K562 (cell line): ENCODE results near the gene MDP1. TPM values are rescaled to one million over a fixed set of nuclear protein-coding genes. Genes with fewer than 3 reads are reported as not detected.

Experiments
- EWSR1 ChIP-seq: fragments of 450-650 bp; IDR thresholded peaks from 2 replicates; pipeline ENCODE4 v1.6.1; 2018; ENCODE audit warnings: borderline replicate concordance, mild to moderate bottlenecking, low read depth, moderate library complexity; ENCODE audit not compliant: partially characterized antibody
- FOS ChIP-seq: IDR thresholded peaks from 3 replicates; pipeline ENCODE4 v1.6.1; 2011; ENCODE audit not compliant: insufficient read length; ENCODE audit errors: extremely low read depth
- HMGN3 ChIP-seq: IDR thresholded peaks from 2 replicates; pipeline ENCODE4 v1.6.1; 2011; ENCODE audit warnings: borderline replicate concordance, low read depth, mild to moderate bottlenecking, mixed read lengths, low read length; ENCODE audit not compliant: insufficient read length; ENCODE audit errors: extremely low read depth
- ID3 ChIP-seq, 2 experiments: fragments of 250-450 bp in 1 of 2; fragments of 450-650 bp in 1 of 2; sonication (Bioruptor Pico) in 1 of 2; IDR thresholded peaks; 2 replicates each; pipeline versions ENCODE4 v1.6.1 to v1.8.0; 2016 to 2021; ENCODE audit warnings: mild to moderate bottlenecking in 2 of 2, moderate library complexity in 2 of 2, missing compliant biosample characterization in 1 of 2, missing genetic modification characterization in 1 of 2
- KLF1 ChIP-seq: fragments of 450-650 bp; IDR thresholded peaks from 2 replicates; pipeline ENCODE4 v1.6.1; 2016; ENCODE audit warnings: missing genetic modification characterization, missing compliant biosample characterization
- MED1 ChIP-seq: sonication (generic); formaldehyde crosslinking; IDR thresholded peaks from 2 replicates; pipeline ENCODE4 v1.8.1; 2023; ENCODE audit warnings: missing genetic modification reagents, borderline replicate concordance
- NR2F6 ChIP-seq: fragments of 450-650 bp; formaldehyde crosslinking; IDR thresholded peaks from 2 replicates; pipeline ENCODE4 v1.4.0; 2020; ENCODE audit warnings: mild to moderate bottlenecking
- PHB ChIP-seq: fragments of 250-450 bp; sonication (Bioruptor Pico); IDR thresholded peaks from 2 replicates; pipeline ENCODE4 v1.5.0; 2021
- POLR3A ChIP-seq: IDR thresholded peaks from 2 replicates; pipeline ENCODE4 v1.6.1; 2011; ENCODE audit warnings: borderline replicate concordance, mild to moderate bottlenecking, moderate library complexity; ENCODE audit not compliant: insufficient read length, insufficient read depth; ENCODE audit errors: extremely low read depth
- RNF2 ChIP-seq: sonication (generic); IDR thresholded peaks from 2 replicates; pipeline ENCODE4 v1.6.1; 2016
- SMAD2 ChIP-seq: fragments of 150-350 bp; IDR thresholded peaks from 2 replicates; pipeline ENCODE4 v1.6.1; 2014; ENCODE audit warnings: low read depth, mild to moderate bottlenecking, low read length
- TAF9B ChIP-seq: fragments of 450-650 bp; IDR thresholded peaks from 2 replicates; pipeline ENCODE4 v1.6.1; 2018; ENCODE audit warnings: mild to moderate bottlenecking; ENCODE audit not compliant: partially characterized antibody
- YY1 ChIP-seq, 3 experiments: IDR thresholded peaks; 2 replicates each; pipeline ENCODE4 v1.6.1; 2011; ENCODE audit warnings: low read length in 2 of 3, mild to moderate bottlenecking in 2 of 3, moderate library complexity in 2 of 3, borderline replicate concordance in 1 of 3, control low read depth in 1 of 3, low read depth in 1 of 3; ENCODE audit not compliant: insufficient read depth in 3 of 3, insufficient replicate concordance in 2 of 3, control insufficient read depth in 1 of 3, insufficient read length in 1 of 3; ENCODE audit errors: extremely low read depth in 1 of 3
- ZBTB49 ChIP-seq: sonication (generic); formaldehyde crosslinking; IDR thresholded peaks from 2 replicates; pipeline ENCODE4 v1.8.0; 2022; ENCODE audit warnings: missing genetic modification reagents, mild to moderate bottlenecking, borderline replicate concordance
- ZNF143 ChIP-seq: sonication (generic); formaldehyde crosslinking; IDR thresholded peaks from 2 replicates; pipeline ENCODE4 v1.9.0; 2022; ENCODE audit warnings: mild to moderate bottlenecking, missing genetic modification reagents
- ZNF589 ChIP-seq: fragments of 200-800 bp; sonication (Bioruptor generic); IDR thresholded peaks from 2 replicates; pipeline ENCODE4 v1.6.1; 2016; ENCODE audit warnings: low read depth, missing genetic modification characterization, missing compliant biosample characterization
- ZNF644 ChIP-seq: fragments of 200-800 bp; sonication (Bioruptor generic); IDR thresholded peaks from 2 replicates; pipeline ENCODE4 v1.6.1; 2016; ENCODE audit warnings: low read depth, missing genetic modification characterization, missing compliant biosample characterization
- ZNF696 ChIP-seq: fragments of 250-450 bp; sonication (Bioruptor Pico); conservative IDR thresholded peaks from 2 replicates; pipeline ENCODE4 v1.4.0; 2020; ENCODE audit warnings: mild to moderate bottlenecking, moderate library complexity
- polyA plus RNA-seq, 8 experiments: library from polyadenylated mRNA; depleted of rRNA in 4 of 8; stranded (reverse) in 5 of 8; unstranded in 3 of 8; fragments of >200 nt; fragmentation: Nextera tagmentation in 2 of 8; fragmentation: Illumina TruSeq in 1 of 8; extraction: Ambion mirVana in 2 of 8; extraction: Trizol in 1 of 8; gene quantifications; 2 replicates each; pipeline versions ENCODE4 v1.2.1 to v1.2.3, GENCODE V29; 2011 to 2014; ENCODE audit warnings: inconsistent platforms in 1 of 8, missing spikeins in 1 of 8
- total RNA-seq, 7 experiments: library from RNA; depleted of rRNA in 6 of 7; stranded (reverse); fragments of >200 nt in 6 of 7; fragmentation: Illumina TruSeq in 2 of 7; extraction: Trizol in 2 of 7; gene quantifications; 2 replicates each; pipeline versions ENCODE4 v1.2.1 to v1.2.3, GENCODE V29; 2011 to 2021; ENCODE audit warnings: low replicate concordance in 1 of 7
- TF ChIP-seq, protein P1 (sequence below): sonication (generic); formaldehyde crosslinking; IDR thresholded peaks from 2 replicates; pipeline ENCODE4 v1.8.0; 2022; ENCODE audit warnings: missing genetic modification reagents, mild to moderate bottlenecking, moderate library complexity, borderline replicate concordance
- TF ChIP-seq, protein P2 (sequence below): fragments of 250-450 bp; sonication (Bioruptor Pico); IDR thresholded peaks from 2 replicates; pipeline ENCODE4 v1.4.0; 2020; ENCODE audit warnings: mild to moderate bottlenecking, moderate library complexity

Gene MDP1
- total and polyA plus RNA-seq, 9 of the 15 experiments (the other 6 are each of a cell fraction or from before 2014, with no cell fraction given), result 2.7 to 29.6 (median 11.0) TPM

GRCh38 chr14:24255931-24256711, 40.3 kb upstream of the MDP1 start (continued):
- TF ChIP-seq, protein P1, sequence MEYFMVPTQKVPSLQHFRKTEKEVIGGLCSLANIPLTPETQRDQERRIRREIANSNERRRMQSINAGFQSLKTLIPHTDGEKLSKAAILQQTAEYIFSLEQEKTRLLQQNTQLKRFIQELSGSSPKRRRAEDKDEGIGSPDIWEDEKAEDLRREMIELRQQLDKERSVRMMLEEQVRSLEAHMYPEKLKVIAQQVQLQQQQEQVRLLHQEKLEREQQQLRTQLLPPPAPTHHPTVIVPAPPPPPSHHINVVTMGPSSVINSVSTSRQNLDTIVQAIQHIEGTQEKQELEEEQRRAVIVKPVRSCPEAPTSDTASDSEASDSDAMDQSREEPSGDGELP, result peak; percentile 79
- TF ChIP-seq ZNF644 (tag) (no peak), KLF1 (tag) (no peak), RNF2 (peak; percentile 75), ZNF696 (CRISPR knock-in tag) (no peak), SMAD2 (no peak), EWSR1 (no peak), MED1 (CRISPR knock-in tag) (no peak), ZBTB49 (CRISPR knock-in tag) (no peak), TAF9B (no peak), POLR3A (no peak), PHB (CRISPR knock-in tag) (no peak), HMGN3 (no peak), ZNF589 (CRISPR knock-in tag) (0 out of 2 replicates have a peak, but pooled peaks have one; percentile 40), FOS (no peak), ZNF143 (CRISPR knock-in tag) (no peak), ID3 (CRISPR knock-in tag; IDR thresholded peaks at IDR 0.05) (no peak), ID3 (tag; IDR thresholded peaks at IDR 0.05) (0 out of 2 replicates have a peak, but pooled peaks have one; percentile 40), NR2F6 (CRISPR knock-in tag) (no peak), YY1 (IDR thresholded peaks at IDR 0.05; ENCODE audit: borderline replicate concordance in 1 of 3, control insufficient read depth in 1 of 3, extremely low read depth in 1 of 3, insufficient read depth in 3 of 3, insufficient read length in 1 of 3, insufficient replicate concordance in 2 of 3, low read depth in 1 of 3, low read length in 2 of 3) (peak in 1 of 3 experiments; percentile 40)
- TF ChIP-seq, protein P2, sequence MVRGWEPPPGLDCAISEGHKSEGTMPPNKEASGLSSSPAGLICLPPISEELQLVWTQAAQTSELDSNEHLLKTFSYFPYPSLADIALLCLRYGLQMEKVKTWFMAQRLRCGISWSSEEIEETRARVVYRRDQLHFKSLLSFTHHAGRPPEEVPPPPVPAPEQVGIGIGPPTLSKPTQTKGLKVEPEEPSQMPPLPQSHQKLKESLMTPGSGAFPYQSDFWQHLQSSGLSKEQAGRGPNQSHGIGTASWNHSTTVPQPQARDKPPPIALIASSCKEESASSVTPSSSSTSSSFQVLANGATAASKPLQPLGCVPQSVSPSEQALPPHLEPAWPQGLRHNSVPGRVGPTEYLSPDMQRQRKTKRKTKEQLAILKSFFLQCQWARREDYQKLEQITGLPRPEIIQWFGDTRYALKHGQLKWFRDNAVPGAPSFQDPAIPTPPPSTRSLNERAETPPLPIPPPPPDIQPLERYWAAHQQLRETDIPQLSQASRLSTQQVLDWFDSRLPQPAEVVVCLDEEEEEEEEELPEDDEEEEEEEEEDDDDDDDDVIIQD (CRISPR knock-in tag), result no peak
